ENCODE measurements around the gene CPNE6. TPM values are rescaled to one million over a fixed set of nuclear protein-coding genes. Genes with fewer than 3 reads are reported as not detected.

The CPNE6 gene
- total and polyA plus RNA-seq, 8 donors: 0.12 TPM; not detected in 7

- Histone ChIP-seq H3K4me3 (no peak overlapping the region), H3K27ac (no peak overlapping the region), H3K4me1 (peaks cover 6 to 22% of the 10 kb centered on the region in 2 donors), H3K27me3 (no peaks in the 10 kb centered on the region), H3K36me3 (peaks cover 0 to 77% of the 10 kb centered on the region in 2 donors), H3K9me3 (no peaks in the 10 kb centered on the region)
- intact Hi-C loops (cut with DNase I): no loop called here
- DNase-seq (peak in 1 of 4 donors; percentile 22), ATAC-seq (no peak)
- no peak for TF ChIP-seq CTCF (IDR thresholded peaks at IDR 0.05)
These were observed 48.3 kb downstream of the CPNE6 start for GRCh38 chr14:24119691-24120090.

- no peak for TF ChIP-seq CTCF (IDR thresholded peaks at IDR 0.05)
- ATAC-seq: no peak
- H3K27me3 ChIP-seq: no peaks in the 10 kb centered on the region
- no peak for DNase-seq
- intact Hi-C loops (cut with DNase I): no loop called here
- no peak overlapping the region for H3K4me3 ChIP-seq
- no peaks in the 10 kb centered on the region for H3K9me3 ChIP-seq
- peaks cover 0 to 13% of the 10 kb centered on the region in 2 donors for H3K4me1 ChIP-seq
- H3K27ac ChIP-seq: no peak overlapping the region
- H3K36me3 ChIP-seq: peaks cover 0 to 77% of the 10 kb centered on the region in 2 donors
These were observed 49.8 kb downstream of the CPNE6 start for GRCh38 chr14:24121210-24121609.

- no peak for DNase-seq
- no peak for TF ChIP-seq CTCF (IDR thresholded peaks at IDR 0.05)
- no peak overlapping the region for H3K27ac ChIP-seq
- peaks cover 0 to 71% of the 10 kb centered on the region in 2 donors for H3K36me3 ChIP-seq
- intact Hi-C loops (cut with DNase I): no loop called here
- ATAC-seq: no peak
- no peak overlapping the region for H3K4me3 ChIP-seq
- H3K9me3 ChIP-seq: no peaks in the 10 kb centered on the region
- H3K27me3 ChIP-seq: no peaks in the 10 kb centered on the region
- peaks cover 0 to under 1% of the 10 kb centered on the region in 2 donors for H3K4me1 ChIP-seq
These were observed 51.1 kb downstream of the CPNE6 start for GRCh38 chr14:24122416-24122815.

DNA sequence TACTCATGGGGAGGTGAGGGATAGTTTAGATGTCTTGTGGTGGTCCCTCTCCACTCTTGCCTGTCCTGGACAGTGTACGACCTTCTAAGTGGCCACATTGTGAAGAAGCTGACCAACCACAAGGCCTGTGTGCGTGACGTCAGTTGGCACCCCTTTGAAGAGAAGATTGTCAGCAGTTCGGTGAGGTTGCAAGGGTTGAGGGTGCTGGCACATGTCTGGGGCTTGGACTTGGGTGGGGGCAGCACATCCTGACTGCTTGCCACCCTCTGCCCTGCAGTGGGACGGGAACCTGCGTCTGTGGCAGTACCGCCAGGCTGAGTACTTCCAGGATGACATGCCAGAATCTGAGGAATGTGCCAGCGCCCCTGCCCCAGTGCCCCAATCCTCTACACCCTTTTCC, 51.5 kb downstream of the CPNE6 start:
- Histone ChIP-seq H3K27ac (no peak overlapping the region), H3K36me3 (peaks cover 0 to 66% of the 10 kb centered on the region in 2 donors), H3K4me3 (no peak overlapping the region), H3K27me3 (no peaks in the 10 kb centered on the region), H3K4me1 (no peaks in the 10 kb centered on the region), H3K9me3 (no peaks in the 10 kb centered on the region)
- ATAC-seq: no peak
- peak in 1 of 4 donors; percentile 48 for DNase-seq
- intact Hi-C loops (cut with DNase I): no loop called here
- no peak for TF ChIP-seq CTCF (IDR thresholded peaks at IDR 0.05)

DNA sequence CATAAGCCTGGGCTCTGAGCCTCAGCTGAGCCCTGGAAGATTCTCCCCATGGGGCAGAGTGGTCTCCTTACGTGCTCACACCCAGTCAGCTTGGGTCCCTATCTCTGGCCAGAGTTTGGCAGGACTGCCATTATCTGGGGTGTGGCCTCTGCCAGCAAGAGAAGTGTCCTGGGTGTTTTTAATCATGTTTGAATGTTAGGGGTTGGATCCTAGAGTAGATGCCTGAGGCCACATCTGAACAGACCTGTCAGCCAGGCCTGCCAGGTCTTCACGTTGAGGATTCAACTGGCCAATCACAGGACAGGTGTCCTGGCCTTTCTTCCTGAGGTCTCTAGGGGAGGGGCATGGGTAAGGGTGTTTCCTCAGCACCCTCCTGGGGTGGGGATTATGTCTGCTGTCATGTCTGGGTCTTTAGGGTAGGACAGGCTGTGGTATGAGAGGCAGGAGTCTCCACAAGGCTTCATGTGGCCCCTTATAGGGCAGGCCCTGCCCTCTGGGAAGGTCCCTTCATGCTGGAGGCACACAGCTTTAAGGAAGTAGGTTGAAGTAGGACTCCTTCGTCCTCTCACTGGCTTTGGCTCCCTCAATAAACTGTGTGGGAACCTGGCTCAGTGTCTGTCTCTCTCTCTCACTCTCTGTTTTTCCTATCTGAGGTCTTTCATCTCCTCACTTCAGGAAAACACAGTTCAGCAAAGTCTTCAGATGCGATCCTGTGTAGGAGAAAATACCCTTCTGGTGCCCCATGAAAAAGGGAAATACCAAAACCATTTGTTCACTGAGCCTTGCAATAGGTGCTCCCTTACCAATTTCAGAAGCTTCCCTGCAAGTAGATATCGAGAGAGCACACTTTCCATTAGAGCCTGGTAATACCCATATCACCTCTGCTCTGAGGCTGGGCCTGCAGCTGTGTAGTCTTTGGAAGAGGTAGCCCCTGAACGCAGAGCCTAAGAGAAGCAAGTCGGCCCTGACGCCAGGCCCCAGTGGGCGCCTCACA, 52.4 kb downstream of the CPNE6 start:
- peaks cover 0 to 58% of the 10 kb centered on the region in 2 donors for H3K36me3 ChIP-seq

More for the DNA sequence above, 52.4 kb downstream of the CPNE6 start:
- DNase-seq (peak in 1 of 4 donors; percentile 39), ATAC-seq (no peak)
- no peaks in the 10 kb centered on the region for H3K4me1 ChIP-seq
- intact Hi-C loops (cut with DNase I): no loop called here
- H3K9me3 ChIP-seq: no peaks in the 10 kb centered on the region
- H3K4me3 ChIP-seq: no peak overlapping the region
- H3K27ac ChIP-seq: peak overlapping the region in 1 of 2 donors; percentile 13
- H3K27me3 ChIP-seq: no peaks in the 10 kb centered on the region
- TF ChIP-seq CTCF (IDR thresholded peaks at IDR 0.05): no peak
